Activated CD8-positive, alpha-beta T cell treated with anti-CD3 and anti-CD28 coated beads for 36 hours (primary cell): ENCODE measurements around the gene CEBPE. TPM values are rescaled to one million over a fixed set of nuclear protein-coding genes. Genes with fewer than 3 reads are reported as not detected.

ENCODE experiments used
- ATAC-seq: fragments of 200-7000 bp; cut with Tn5 transposase; one replicate; pipeline ENCODE4 v1.10.0; 2021; ENCODE audit warnings: mild to moderate bottlenecking, moderate library complexity
- CTCF ChIA-PET: fragments of 350-600 bp; sonication (Branson Sonifier 250); formaldehyde crosslinking; loops from one replicate; lab custom pipeline; 2021; ENCODE audit warnings: antibody characterized with exemption; lab: Charles Lee
- POLR2A ChIA-PET: fragments of 350-600 bp; sonication (Branson Sonifier 250); formaldehyde crosslinking; loops from one replicate; lab custom pipeline; 2021; ENCODE audit warnings: antibody characterized with exemption; lab: Charles Lee
- DNase-seq: peaks from one replicate; pipeline ENCODE4 v3.0.0-alpha.2; 2020
- H3K27ac Mint-ChIP-seq: one replicate; pipeline ENCODE4 v1.8.0; 2021; ENCODE audit warnings: mild to moderate bottlenecking, mixed read lengths
- H3K27me3 Mint-ChIP-seq: one replicate; pipeline ENCODE4 v1.8.0; 2021; ENCODE audit warnings: mixed read lengths
- H3K36me3 Mint-ChIP-seq: one replicate; pipeline ENCODE4 v1.8.0; 2021; ENCODE audit warnings: low read depth, mixed read lengths
- H3K4me1 Mint-ChIP-seq: one replicate; pipeline ENCODE4 v1.8.0; 2021; ENCODE audit warnings: low read depth, mixed read lengths
- H3K4me3 Mint-ChIP-seq: one replicate; pipeline ENCODE4 v1.8.0; 2021; ENCODE audit warnings: mild to moderate bottlenecking, moderate library complexity, mixed read lengths
- H3K9me3 Mint-ChIP-seq: one replicate; pipeline ENCODE4 v1.8.0; 2021; ENCODE audit warnings: mixed read lengths
- CTCF ChIP-seq: fragments of 200-600 bp; IDR thresholded peaks from one replicate; pipeline ENCODE4 v1.8.0; 2022; ENCODE audit warnings: antibody characterized with exemption, mild to moderate bottlenecking
- intact Hi-C: fragments of 100-400 bp; cut with micrococcal nuclease; formaldehyde crosslinking; loops from one replicate; pipeline ENCODE4 v1.10.0; 2022
- total RNA-seq, 2 experiments: library from RNA; stranded (reverse); gene quantifications; one replicate each; pipeline ENCODE4 v1.2.3, GENCODE V29; 2021

The CEBPE gene
- total RNA-seq, 2 experiments from 2014 or later, result 0.27 to 0.34 TPM

DNA sequence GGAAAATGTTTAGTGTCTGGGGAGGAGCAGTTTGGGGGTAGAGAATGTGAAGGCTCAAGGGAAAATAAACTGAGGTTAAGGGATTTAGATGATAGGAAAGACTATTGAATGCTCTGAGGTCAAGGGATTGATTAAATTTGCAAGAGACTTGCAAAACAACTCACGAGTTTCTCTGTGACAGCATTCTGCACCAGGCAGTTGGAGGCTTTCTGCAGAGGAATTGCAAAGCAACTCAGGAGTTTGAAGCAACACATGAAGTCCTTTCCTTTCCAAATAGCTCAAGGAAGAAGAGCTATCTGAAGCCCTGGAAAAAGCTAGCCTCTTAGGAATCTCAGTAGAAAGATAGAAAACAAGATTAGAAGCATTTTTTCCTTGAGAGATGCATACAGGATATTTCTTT, 40.5 kb upstream of the CEBPE start:
- DNase-seq (no peak), ATAC-seq (no peak)
- Mint-ChIP-seq H3K4me3 (no peak overlapping the region), H3K36me3 (no peaks in the 10 kb centered on the region), H3K4me1 (peaks cover 18% of the 10 kb centered on the region), H3K27ac (no peak overlapping the region), H3K27me3 (no peaks in the 10 kb centered on the region), H3K9me3 (no peaks in the 10 kb centered on the region)
- ChIA-PET POLR2A (interaction anchor here (0.6 kb wide), 1 partner anchor 14 kb away, joined by 3 read pairs; no protein-coding TSS in a partner anchor), CTCF (no interaction called here)
- intact Hi-C loops, result no loop called here
- TF ChIP-seq CTCF, result no peak

DNA sequence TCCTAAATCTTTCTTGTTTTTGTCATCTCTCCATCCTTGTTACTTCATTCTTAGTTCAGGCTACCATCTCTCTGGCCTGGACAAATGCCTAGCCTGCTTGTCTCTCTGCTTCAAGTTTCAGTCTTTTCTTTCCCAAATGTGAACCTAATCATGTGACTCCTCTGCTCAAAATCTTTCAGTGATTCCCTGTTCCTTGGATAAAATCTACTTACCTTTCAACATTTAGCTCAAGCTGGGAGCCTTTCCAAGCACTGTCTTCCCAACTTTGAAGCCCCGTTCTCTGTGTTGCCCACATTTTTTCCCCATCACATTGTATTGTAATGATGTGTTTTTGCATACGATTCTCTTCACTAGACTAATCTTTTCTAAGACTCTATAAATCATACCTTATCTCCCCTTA, 39.7 kb upstream of the CEBPE start:
- DNase-seq, result no peak
- POLR2A ChIA-PET, result no interaction called here
- ATAC-seq, result no peak
- H3K4me3 Mint-ChIP-seq, result no peak overlapping the region
- H3K36me3 Mint-ChIP-seq, result no peaks in the 10 kb centered on the region
- no peaks in the 10 kb centered on the region for H3K27me3 Mint-ChIP-seq
- intact Hi-C loops, result no loop called here
- CTCF ChIA-PET, result no interaction called here
- H3K9me3 Mint-ChIP-seq, result no peaks in the 10 kb centered on the region
- H3K27ac Mint-ChIP-seq, result no peak overlapping the region
- TF ChIP-seq CTCF, result no peak
- H3K4me1 Mint-ChIP-seq, result peaks cover 22% of the 10 kb centered on the region

DNA sequence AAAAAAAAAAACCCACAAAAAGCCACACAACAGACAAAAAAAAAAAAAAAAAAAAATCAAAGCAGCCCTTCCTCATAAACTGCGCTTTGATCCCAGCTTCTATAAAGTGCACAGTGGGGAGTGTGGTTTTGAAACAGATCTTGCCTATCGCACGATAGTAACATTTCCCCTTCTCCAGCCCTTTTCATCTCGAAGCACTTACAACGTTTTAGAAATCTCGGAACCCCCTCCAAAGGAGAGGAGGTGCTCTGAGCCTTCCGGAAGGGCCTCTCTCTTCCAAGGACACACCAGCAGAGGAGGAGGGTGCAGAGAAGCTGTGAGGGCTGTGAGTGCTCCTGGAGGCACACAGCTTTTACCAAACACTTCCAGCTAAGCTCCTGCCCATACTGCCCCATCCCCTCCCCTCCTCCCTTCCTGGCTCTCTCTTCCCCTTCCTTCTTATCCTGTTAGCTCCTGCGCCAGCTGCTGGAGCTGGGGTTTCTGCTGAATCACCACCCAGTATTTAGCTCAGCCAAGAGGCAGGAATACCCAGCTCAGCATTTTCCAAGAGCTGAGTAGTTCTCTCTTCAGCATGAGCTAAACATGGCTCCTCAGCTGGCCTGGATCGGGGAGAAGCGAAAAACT, 36.0 kb upstream of the CEBPE start:
- Mint-ChIP-seq H3K27ac (peak overlapping the region; percentile 47), H3K4me3 (no peak overlapping the region), H3K27me3 (no peaks in the 10 kb centered on the region), H3K36me3 (no peaks in the 10 kb centered on the region), H3K9me3 (no peaks in the 10 kb centered on the region), H3K4me1 (peaks cover 13% of the 10 kb centered on the region)
- POLR2A ChIA-PET, result no interaction called here
- ATAC-seq, result no peak
- TF ChIP-seq CTCF, result no peak
- CTCF ChIA-PET, result interaction anchor here (0.5 to 2.4 kb wide), 2 partner anchors 34 to 584 kb away, joined by 3 to 8 read pairs; no protein-coding TSS in a partner anchor
- intact Hi-C loops, result no loop called here
- DNase-seq, result no peak

DNA sequence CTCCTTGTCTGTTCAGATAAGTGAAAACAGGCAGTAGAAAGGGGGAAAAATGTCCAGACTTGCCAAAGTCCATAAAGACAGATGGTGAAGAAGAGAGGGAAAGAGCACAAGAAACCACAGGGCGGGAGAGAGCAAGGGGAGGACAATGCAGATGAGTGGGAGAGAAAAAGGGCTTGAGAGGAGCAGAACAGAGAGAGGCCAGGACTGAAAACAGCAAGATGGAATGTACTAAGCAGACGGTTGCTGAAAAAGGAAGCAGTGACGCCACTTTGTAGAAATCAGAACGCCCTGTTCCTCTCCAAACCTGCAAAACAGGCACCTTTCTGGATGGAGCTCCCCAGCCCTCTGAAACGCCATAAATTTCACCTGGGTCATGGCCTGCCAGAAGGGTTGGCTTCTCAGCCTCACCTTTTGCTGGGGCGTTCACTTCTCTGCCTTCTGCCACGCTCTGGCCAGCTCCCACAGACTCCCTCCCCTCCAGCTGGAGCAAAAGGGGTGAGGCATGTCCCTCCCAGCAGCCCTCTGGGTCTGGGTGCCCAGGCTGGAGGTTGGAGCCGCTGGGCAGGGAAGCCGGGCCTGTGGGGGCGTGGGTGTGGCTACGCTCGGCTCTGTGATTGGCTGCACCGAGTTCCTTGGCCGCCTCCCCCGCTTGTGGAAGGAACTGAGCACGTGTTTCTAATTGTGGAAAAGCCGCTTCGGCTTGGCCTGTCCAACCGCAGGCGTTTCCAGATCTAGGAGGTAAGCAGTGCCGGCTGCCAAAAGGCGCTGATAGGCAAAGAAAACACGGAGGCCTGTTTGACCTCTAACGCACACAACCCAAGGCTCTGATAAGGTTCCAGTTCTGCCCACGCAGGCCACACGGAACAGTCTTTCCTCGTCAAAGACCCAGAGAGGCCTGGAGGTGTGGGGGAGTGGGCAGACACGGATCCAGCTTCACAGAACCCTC, 35.1 kb upstream of the CEBPE start:
- intact Hi-C loops, result no loop called here
- Mint-ChIP-seq H3K4me1 (peaks cover 13% of the 10 kb centered on the region), H3K27ac (no peak overlapping the region), H3K27me3 (no peaks in the 10 kb centered on the region), H3K36me3 (no peaks in the 10 kb centered on the region), H3K9me3 (no peaks in the 10 kb centered on the region), H3K4me3 (no peak overlapping the region)
- ATAC-seq (no peak), DNase-seq (peak; percentile 6)
- TF ChIP-seq CTCF, result no peak
- CTCF ChIA-PET, result no interaction called here
- POLR2A ChIA-PET, result no interaction called here

DNA sequence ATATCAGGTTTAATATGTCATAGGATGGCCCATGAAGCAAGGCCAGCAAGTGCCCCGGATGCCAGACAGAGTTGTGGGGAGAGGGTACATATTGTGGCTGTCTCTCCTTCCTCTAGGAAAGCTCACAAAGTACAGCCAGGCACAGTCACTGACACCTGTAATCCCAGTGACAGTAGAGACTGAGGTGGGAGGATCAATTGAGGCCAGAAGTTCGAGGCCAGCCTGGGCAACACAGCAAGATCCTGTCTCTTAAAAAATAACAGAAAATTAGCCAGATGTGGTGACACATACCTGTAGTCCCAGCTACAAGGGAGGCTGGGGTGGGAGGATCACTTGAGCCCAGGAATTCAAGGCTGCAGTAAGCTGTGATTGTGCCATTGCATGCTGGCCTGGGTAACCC, 32.3 kb upstream of the CEBPE start:
- DNase-seq, result no peak
- ATAC-seq, result no peak
- TF ChIP-seq CTCF, result no peak
- intact Hi-C loops, result no loop called here
- no peaks in the 10 kb centered on the region for H3K36me3 Mint-ChIP-seq
- peaks cover 3% of the 10 kb centered on the region for H3K27me3 Mint-ChIP-seq
- ChIA-PET CTCF (interaction anchor here (0.9 to 1.5 kb wide), 5 partner anchors 19 to 158 kb away, joined by 3 to 12 read pairs (median 3); no protein-coding TSS in a partner anchor), POLR2A (no interaction called here)
- H3K27ac Mint-ChIP-seq, result no peak overlapping the region
- no peak overlapping the region for H3K4me3 Mint-ChIP-seq
- H3K4me1 Mint-ChIP-seq, result peaks cover 13% of the 10 kb centered on the region
- H3K9me3 Mint-ChIP-seq, result no peaks in the 10 kb centered on the region
